HG03175 (cell line): Measurements from ENCODE around the gene ZDHHC21.

Experiments used
- ATAC-seq: cut with Tn5 transposase; IDR thresholded peaks from one replicate; pipeline ENCODE4 v1.9.1; 2021; ENCODE audit warnings: mild to moderate bottlenecking, moderate library complexity; ENCODE audit not compliant: unreplicated experiment

Gene ZDHHC21, protein sequence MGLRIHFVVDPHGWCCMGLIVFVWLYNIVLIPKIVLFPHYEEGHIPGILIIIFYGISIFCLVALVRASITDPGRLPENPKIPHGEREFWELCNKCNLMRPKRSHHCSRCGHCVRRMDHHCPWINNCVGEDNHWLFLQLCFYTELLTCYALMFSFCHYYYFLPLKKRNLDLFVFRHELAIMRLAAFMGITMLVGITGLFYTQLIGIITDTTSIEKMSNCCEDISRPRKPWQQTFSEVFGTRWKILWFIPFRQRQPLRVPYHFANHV

DNA sequence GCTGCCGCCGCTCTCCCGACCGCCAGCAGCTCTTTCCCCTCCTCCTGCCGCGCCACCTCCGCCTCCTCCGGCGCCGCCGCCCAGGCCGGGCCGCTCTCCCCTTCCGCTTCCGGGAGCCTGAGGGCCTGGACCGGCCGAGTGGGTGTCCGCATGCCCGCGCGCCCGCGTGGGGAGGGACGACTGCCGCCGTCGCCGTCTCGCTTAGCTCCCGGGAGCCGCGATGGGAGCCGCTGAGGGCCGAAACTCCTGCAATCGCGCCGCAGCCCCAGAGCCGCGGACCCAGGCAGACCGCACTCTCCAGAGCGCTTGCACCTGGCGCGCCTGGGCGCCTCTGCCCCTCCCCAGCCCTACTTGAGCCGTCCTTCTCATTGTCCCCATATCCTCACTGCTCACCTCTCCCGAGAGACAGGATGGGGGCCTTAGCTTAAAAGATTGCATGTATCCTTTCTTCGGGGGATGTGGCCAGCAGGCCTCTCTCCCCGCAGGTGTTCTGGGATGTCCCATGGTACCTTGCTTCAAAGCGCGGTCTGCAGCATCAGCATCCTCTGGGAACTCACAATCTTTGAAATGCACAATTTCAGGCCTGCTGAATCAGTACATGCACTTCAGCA is at the start of gene ZDHHC21:
ZDHHC21 (minus strand) TSS at position 182 of the 611 bp plus-strand sequence. CDS start 19,092 bp downstream, outside the sequence.
- ATAC-seq, result peak; percentile 88

DNA sequence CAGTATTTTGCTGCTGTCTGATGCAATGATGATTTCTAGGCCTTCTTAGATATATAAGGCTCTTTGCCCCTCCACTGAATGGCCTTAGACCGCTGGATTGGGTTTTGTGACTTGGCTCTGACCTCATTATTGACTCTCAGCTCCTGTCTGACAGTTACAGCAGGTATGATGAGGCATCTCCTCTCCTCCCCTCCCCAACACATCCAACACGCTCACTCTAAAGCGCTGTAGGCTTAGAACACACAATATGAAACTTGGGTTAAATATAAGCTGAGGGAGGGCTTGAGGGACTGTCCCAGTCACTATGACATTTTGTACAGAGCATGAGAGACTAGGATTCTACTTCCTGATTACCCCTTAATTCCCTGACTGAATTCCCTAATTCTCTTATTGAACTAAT is 48.1 kb upstream of the ZDHHC21 start:
- no peak for ATAC-seq

DNA sequence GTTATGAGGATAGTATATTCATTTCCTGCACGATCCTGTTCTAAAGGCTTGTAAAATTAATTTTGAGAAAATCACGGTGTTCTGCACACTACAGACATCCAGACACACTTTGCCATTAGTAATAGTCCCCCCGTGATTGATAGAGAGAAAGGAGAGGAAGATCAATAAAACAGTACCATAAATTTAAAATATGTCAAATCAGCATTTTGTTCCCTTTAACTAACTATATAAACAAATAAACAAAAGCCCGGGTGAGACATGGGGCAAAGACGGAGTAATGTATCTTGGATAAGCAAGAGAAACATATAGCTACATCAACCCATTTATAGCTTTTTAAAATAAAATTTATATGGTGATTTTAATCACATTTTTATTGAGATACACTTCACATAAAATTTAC is 39.9 kb upstream of the ZDHHC21 start:
- ATAC-seq, result no peak

DNA sequence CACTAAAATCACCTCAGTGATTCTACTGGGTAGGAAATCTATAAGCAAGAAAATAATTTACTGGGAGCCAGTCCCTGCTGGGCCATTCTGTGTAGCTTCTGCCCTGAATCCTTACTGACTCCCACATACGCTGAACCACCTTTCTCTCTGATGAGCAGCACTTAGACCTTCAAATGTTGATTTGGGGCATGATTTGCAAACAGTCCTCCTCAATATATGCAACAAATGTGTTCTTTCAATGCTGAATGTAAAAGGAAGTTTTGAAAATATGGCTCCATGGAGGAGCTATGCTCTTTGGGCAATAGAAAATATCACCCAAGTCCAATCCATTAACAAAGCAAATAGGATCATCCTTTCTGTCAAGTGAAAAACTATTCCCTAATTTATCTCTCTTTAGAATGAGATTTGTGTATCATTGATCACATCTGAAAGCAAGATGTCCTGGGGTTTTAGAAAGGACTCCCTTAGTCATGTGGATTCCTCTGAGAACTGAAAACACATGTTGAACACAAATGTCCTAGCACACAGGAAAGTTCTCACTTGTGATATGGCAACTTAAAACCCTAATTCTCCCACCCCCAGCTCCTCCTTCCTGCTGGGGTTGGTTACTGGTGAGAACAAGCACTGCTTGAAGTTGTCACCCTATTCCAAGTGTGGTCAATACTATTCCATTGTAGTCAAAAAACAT is 38.2 kb upstream of the ZDHHC21 start:
- no peak for ATAC-seq

DNA sequence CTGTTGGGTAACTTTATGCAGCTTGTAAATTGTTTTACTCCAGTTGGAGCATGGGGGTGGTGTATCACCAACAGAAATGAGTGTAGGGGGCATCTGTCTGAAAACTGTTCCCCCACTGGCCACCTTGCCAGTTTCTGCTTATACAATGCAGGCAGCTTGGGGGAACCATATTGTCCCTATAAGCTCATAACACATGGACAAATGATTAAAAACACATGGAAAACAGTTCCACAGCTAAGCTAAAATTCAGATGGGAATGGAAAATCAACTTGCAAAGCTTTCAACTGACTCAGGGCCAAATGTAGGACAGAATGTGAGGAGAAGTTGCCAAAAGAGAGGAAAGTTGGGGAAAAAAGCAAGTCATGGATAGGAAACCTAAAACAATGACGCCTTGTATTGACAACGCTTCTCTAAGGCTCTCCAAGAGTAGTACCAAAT is 37.2 kb upstream of the ZDHHC21 start:
- no peak for ATAC-seq

DNA sequence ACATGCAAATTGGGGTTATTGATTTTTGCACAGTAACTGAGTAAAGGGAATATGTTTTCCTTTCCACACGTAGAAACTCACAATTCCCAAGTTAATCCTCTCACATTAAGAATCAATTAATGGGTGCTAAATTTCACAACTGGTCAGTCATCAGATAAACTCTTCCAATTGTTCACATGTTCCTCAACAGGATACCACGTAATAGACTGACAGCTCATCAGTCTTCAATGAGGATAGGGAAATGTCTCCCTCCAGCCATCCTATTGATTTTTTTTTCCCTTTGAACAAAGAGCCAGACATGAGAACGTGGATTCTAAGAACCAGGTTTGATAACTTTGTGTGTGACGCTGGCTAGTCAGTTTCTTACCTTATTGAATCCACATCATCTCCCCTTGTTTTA is 30.1 kb upstream of the ZDHHC21 start:
- no peak for ATAC-seq

DNA sequence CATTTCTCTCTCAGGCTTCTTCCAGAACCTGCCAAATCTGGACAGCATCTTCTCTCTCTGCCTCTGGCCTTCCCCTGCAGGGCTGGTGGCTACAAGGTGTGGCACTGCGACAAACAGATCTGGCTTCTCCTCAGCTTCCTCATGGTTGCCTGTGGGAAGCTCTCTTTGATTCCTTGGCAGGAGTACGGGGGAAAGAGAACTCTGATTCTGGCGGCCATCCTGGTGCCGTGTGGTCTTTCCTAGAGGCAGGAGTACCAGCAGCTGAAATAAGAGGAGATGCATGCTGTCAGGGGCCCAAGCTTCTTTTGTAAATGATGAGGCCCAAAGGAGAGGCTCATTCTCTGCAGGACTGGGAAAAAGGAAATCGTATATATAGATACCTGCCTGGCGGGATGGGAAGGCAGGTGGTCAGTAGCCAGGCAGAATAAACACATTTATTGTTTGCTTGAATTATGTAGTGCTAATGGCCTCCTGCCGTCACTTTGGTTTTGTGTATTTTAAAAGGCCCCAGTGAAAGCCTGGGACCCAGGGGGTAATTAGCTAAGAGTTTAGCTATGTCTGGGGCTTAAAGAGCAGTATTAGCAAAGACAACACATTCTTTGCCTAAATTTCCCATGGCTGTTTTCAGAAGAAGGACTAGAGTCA is 29.3 kb upstream of the ZDHHC21 start, which contains the start of gene CER1:
CER1 (minus strand) TSS at position 343 of the 645 bp plus-strand sequence; CDS start at position 282, 61 bp downstream.
- no peak for ATAC-seq

DNA sequence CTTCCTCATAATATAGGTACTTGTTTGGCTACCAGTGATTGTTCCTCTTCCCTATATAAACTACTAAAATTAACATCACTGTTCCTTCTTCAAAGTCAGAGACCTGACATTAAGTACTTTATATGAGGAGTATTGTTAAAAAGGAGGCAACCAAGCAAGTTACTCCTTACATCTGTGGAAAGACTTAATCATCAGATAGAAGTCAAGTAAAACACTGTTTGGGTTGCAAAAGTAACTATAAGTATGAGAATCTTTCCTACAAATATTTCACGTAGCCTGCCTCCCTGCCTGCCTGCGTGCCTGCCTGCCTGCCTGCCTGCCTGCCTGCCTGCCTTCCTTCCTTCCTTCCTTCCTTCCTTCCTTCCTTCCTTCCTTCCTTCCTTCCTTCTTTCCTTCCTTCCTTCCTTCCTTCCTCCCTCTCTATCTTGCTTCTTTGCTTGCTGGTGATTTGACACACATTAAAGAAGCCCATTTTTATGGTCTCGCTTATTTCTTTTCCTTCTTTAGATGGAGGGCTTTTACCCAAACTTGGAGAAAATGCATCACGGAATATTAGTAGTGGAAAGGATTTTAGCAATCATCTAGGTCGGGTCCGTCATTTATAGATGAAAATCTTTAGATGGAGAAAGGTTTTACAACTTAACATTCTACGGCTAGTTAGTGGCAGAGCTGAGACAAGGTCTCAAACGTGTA is 26.1 kb upstream of the ZDHHC21 start:
- no peak for ATAC-seq

DNA sequence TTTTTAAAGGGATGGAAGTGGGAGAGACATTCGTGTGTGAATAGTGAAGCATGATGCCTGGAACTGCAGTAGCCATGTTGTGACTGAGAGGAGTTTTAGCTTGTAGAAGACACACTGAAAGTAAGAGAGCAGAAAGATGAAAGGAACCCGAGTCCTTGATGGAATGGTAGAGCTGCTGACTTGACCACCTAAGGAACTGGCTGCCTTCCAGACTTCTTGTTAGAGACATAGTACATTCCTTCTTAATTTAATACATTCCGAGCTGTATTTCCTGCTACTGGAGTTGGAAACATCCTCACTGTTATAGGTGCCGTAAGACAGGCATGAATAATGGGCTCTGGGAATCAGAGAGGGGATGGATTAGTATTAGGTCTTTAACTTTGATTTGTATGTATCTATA is 21.9 kb upstream of the ZDHHC21 start:
- ATAC-seq, result no peak

DNA sequence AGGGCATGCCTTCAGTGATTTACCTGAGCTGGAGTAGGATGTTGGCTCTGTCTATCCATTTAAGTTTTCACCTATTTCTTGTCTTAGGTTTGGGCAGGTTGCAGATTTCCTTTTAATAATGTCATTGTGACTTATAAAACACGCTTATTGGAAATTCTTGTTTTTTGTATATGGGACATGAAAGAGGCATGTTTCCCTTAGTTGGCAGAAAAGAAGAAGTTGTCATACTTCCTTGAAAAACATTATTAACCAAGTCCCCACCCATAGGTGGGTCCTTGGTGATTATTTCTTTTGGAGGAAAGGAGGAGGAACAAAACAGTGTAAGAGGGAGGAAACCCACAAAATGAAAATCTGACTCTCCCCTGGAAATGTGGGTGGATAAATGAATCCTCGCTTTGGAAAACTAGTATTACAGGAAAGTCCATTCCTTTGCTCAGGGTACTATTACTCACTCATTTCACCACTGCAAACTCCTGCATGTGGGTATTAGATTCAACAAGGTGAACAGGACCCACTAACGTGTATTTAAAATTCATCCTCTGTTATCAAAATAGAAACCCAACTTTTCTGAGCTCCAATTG is 20.0 kb upstream of the ZDHHC21 start:
- ATAC-seq, result no peak

DNA sequence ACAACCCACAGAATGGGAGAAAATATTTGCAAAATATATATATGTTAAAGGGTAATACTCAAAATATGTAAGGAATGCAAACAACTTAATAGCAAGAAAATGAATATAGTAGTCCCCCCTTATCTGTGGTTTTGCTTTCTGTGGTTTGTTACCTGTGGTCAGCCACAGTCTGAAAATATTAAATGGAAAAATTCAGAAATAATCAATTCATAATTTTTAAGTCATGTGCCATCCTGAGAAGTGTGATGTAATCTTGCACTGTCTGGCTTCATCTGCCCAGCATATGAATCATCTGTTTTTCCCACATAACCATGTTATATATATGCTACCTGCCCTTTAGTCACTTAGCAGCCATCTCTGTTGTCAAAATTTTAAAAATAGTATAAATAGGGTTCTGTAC is 17.6 kb upstream of the ZDHHC21 start:
- ATAC-seq, result no peak

DNA sequence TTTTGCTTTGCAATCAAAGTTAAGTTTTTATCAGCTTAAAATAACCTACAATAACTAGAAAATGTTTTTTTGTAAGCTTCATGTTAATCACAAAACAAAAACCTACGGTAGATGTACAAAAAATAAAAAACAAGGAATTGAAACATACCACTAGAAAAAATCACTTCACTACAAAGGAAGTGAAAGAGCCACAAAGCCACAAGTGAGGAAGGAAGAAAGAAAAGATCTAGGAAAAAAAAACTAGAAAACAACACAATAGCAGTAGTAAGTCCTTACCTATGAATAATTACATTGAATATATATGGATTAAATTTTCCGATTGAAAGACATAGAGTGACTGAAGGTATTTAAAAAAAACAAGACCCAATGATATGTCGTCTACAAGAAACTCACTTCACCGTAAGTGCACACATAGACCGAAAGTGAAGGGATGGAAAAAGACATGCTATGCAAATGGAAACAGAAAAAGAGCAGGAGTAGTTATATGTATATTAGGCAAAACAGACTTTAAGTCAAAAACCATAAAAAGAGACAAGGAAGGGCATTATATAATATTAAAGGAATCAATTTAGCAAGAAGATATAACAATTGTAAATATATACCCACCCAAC is 13.4 kb upstream of the ZDHHC21 start:
- ATAC-seq, result peak; percentile 67

DNA sequence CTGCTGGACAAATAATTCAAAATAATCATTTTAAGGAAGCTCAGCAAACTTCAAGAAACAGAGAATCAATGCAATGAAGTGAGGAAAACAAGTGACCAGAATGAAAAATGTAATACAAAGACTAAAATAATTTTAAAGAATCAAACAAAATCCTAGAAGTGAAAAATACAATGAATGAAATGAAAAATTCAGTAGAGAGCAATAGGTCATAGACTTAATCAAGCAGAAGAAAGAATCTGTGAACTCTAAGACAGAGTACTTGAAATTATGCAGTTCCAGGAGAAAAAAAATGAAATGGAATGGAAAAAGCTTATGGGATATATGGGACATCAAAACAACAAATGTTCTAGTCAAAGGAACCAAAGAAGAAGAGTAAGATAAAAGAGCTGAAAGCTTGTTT is 11.8 kb upstream of the ZDHHC21 start:
- no peak for ATAC-seq

DNA sequence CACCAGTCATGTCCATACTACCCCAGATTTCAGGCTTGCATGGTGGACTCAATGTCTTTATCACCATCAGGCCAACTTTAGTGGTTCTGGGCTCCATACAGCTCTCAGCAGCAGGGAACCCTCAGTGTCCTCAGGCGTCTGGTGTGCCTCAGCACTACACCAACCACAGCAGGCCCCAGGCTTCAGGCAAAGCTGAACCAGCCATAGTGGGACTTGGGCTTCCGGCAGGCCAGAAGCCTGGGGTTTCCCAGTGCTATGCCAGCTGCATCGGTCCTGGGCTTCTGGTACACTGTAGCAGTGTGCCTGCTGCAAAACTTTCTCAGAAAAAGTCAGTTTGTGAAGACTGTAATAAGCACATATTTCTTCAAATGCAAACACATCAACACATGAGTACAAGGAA is 11.0 kb upstream of the ZDHHC21 start:
- no peak for ATAC-seq

DNA sequence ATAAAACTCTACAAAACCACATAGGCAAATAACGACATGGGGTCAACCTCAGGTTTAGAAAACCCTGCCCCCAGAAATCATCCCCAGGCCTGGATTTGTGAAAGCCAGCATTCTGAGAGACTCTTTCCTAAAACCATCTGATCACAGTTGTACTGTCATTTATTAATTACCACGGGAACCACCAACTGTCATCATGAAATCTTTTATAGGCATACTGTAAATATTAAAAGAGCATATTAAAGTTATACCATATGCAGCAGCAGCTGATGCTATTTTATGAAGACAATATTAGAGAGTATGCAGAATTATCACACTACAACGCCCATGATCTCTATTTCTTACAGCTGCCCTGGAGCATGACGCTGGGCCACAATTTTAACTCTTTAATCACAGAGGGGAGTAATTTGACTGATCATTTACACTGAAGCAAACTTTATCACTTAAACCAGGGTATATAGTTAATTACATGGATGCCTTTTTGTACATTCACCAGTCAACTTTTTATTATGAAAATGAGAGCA is 9.0 kb upstream of the ZDHHC21 start:
- no peak for ATAC-seq

DNA sequence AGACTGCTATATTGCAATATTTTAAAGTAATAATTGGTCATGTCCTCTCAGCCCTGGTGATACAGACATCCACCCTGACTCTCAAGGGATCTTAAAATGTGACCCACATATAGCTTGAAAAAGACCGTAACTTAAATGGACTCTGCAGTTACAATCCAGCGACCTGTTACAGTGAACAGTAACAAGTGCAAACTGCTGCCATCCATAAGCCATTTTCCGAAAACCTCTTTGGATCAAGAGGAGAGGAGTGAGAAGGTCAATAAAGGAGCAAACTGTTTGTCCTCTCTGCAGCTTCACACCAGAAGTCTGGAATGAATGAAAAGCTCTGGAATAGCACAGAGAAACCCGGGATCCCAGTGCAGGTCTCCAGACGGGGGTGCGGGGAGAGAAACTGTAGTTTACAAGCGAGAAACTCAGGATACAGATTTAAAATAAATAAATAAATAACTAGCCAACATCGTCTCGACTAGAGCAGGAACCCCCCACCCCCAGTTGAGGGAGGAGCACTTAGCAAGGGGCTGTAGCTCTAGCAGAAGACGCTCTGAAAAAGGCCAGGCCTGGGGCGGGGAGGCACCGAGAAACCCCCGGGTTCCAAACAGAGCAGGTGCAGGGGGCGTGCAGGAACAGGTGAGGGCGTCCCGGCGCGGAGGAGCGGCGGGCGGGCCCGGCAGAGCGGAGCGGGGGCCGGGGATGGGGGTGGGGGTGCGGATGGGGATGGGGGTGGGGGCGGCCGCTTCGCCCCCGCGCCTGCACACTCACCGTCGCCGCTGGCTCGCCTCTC is 572 bp downstream of the ZDHHC21 start:
- peak; percentile 41 for ATAC-seq

DNA sequence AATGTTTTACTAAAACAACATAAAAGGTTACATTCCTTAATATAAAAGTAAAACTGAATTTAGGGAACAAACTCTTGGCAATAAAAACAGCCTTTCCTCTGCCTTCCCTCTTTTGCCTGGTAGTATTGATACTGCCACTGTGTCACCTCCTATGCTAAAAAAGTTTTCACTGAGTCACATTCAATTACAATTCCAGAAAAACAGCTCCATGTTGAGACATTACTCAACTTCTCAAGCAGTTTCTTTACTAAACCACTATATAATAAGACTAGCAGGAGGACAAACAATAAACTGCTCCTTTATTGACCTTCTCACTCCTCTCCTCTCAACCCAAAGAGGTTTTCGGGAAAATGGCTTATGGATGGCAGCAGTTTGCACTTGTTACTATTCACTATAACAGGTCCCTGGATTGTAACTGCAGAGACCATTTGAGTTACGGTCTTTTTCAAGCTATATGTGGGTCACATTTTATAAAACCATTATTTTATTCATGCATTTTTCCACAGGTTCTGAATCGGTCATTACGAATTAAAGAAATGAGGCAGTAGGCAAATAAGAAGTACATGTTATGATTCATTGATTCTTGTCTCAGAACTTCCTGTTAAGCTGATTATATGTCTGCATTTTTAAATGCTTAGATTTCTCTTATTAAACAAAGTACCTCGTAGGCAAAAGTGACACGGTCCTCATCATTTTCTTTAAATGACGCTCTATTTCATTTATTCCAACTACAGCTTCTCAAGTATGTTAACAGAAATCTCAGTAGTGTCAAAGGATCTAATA is 2.1 kb downstream of the ZDHHC21 start:
- ATAC-seq, result no peak

DNA sequence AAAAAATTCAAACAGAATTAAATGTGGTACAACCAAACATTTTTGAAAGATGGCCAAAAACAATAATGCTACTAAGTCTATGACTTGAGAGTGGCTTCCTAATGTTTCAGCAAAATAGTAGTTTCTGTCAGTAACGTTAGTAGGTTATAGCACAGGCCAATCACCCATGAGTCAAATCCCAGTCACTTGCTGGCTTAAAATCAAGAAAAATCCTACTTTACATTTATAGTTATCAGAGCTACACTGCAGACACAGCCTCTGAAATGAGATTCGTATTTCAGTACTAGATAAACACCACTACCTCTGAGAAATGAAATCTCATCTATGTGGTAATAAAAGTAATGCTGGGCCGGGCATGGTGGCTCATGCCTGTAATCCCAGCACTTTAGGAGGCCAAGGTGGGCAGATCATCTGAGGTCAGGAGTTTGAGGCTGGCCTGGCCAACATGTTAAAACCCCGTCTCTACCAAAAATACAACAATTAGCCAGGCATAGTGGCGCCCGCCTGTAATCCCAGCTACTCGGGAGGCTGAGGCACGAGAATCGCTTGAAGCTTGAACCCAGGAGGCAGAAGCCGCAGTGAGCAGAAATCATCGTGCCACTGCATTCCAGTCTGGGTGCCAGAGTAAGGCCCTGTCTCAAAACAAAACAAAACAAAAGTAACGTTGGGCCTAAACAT is 6.1 kb downstream of the ZDHHC21 start:
- ATAC-seq, result no peak
